ENCODE results near the gene TPP1.
A peak's percentile ranks its signal among the peaks of the same experiment; 100 is the strongest.

The TPP1 gene

GRCh38 chr11:6599881-6600390 is 19.3 kb downstream of the TPP1 start:
- no peaks in the 10 kb centered on the region for H3K27me3 ChIP-seq (ENCODE audit: control insufficient read depth in 1 of 2, insufficient read depth in 1 of 2, low read length in 2 of 2)
- no peak overlapping the region for H4K91ac ChIP-seq (ENCODE audit: low read length)
- H3K4me3 ChIP-seq (ENCODE audit: insufficient read depth in 1 of 2, low read depth in 1 of 2, low read length in 2 of 2): no peak overlapping the region
- H3K14ac ChIP-seq (ENCODE audit: low read length in 2 of 2): no peak overlapping the region
- no peak overlapping the region for H2BK15ac ChIP-seq (ENCODE audit: low read depth, poor library complexity, severe bottlenecking)
- H3K27ac ChIP-seq (ENCODE audit: low read length, poor library complexity, severe bottlenecking): no peak overlapping the region
- H3K4ac ChIP-seq (ENCODE audit: low read depth in 1 of 2, low read length in 2 of 2): no peak overlapping the region
- H3K36me3 ChIP-seq (ENCODE audit: control insufficient read depth in 1 of 2, insufficient read depth in 2 of 2, low read depth in 1 of 2, low read length in 2 of 2): peaks cover 34 to 66% of the 10 kb centered on the region in 2 experiments
- H3K4me2 ChIP-seq (ENCODE audit: low read length, poor library complexity, severe bottlenecking): no peak overlapping the region
- H4K8ac ChIP-seq (ENCODE audit: low read length): no peak overlapping the region
- H2BK5ac ChIP-seq (ENCODE audit: low read depth, low read length, poor library complexity, severe bottlenecking): no peak overlapping the region
- no peak overlapping the region for H3K18ac ChIP-seq (ENCODE audit: low read depth in 1 of 2, low read length in 2 of 2)
- H2AK5ac ChIP-seq (ENCODE audit: low read length, severe bottlenecking): no peak overlapping the region
- no peak overlapping the region for H2BK120ac ChIP-seq (ENCODE audit: low read depth, low read length)
- 97% methylated on average over 2 of the region's 2 CpGs for WGBS
- H3K79me1 ChIP-seq (replicated peaks; ENCODE audit: low read length, poor library complexity, severe bottlenecking): peaks cover 32% of the 10 kb centered on the region
- H3K9me3 ChIP-seq (ENCODE audit: control insufficient read depth, low read length): no peaks in the 10 kb centered on the region
- H2BK12ac ChIP-seq (ENCODE audit: low read length in 2 of 2): no peak overlapping the region
- no peak overlapping the region for H3K9ac ChIP-seq (ENCODE audit: low read length)
- no peak overlapping the region for H3K23ac ChIP-seq (ENCODE audit: low read length in 2 of 2)
- H2AFZ ChIP-seq (ENCODE audit: low read depth, low read length): no peak overlapping the region
- no peak for DNase-seq
- H3K4me1 ChIP-seq (ENCODE audit: control insufficient read depth, insufficient read depth, low read depth, low read length): peaks cover 8% of the 10 kb centered on the region

- no peak overlapping the region for H3K18ac ChIP-seq (ENCODE audit: low read depth in 1 of 2, low read length in 2 of 2)
- no peak overlapping the region for H3K4me2 ChIP-seq (ENCODE audit: low read length, poor library complexity, severe bottlenecking)
- no peak for DNase-seq
- no peak overlapping the region for H2AK5ac ChIP-seq (ENCODE audit: low read length, severe bottlenecking)
- H3K4me1 ChIP-seq (ENCODE audit: control insufficient read depth, insufficient read depth, low read depth, low read length): peaks cover 8% of the 10 kb centered on the region
- no peak overlapping the region for H2BK120ac ChIP-seq (ENCODE audit: low read depth, low read length)
- H2BK12ac ChIP-seq (ENCODE audit: low read length in 2 of 2): no peak overlapping the region
- H3K4ac ChIP-seq (ENCODE audit: low read depth in 1 of 2, low read length in 2 of 2): no peak overlapping the region
- no peak overlapping the region for H3K23ac ChIP-seq (ENCODE audit: low read length in 2 of 2)
- 100% methylated on average over 1 of the region's 1 CpG for WGBS
- H3K9me3 ChIP-seq (ENCODE audit: control insufficient read depth, low read length): no peaks in the 10 kb centered on the region
- H4K8ac ChIP-seq (ENCODE audit: low read length): no peak overlapping the region
- H2AFZ ChIP-seq (ENCODE audit: low read depth, low read length): no peak overlapping the region
- no peaks in the 10 kb centered on the region for H3K27me3 ChIP-seq (ENCODE audit: control insufficient read depth in 1 of 2, insufficient read depth in 1 of 2, low read length in 2 of 2)
- no peak overlapping the region for H3K14ac ChIP-seq (ENCODE audit: low read length in 2 of 2)
- peaks cover 35% of the 10 kb centered on the region for H3K79me1 ChIP-seq (replicated peaks; ENCODE audit: low read length, poor library complexity, severe bottlenecking)
- no peak overlapping the region for H2BK15ac ChIP-seq (ENCODE audit: low read depth, poor library complexity, severe bottlenecking)
- no peak overlapping the region for H2BK5ac ChIP-seq (ENCODE audit: low read depth, low read length, poor library complexity, severe bottlenecking)
- H3K36me3 ChIP-seq (ENCODE audit: control insufficient read depth in 1 of 2, insufficient read depth in 2 of 2, low read depth in 1 of 2, low read length in 2 of 2): peaks cover 36 to 69% of the 10 kb centered on the region in 2 experiments
- H3K9ac ChIP-seq (ENCODE audit: low read length): no peak overlapping the region
- H3K4me3 ChIP-seq (ENCODE audit: insufficient read depth in 1 of 2, low read depth in 1 of 2, low read length in 2 of 2): no peak overlapping the region
- no peak overlapping the region for H4K91ac ChIP-seq (ENCODE audit: low read length)
- H3K27ac ChIP-seq (ENCODE audit: low read length, poor library complexity, severe bottlenecking): no peak overlapping the region
These were observed 19.8 kb downstream of the TPP1 start for GRCh38 chr11:6599449-6599848.

DNA sequence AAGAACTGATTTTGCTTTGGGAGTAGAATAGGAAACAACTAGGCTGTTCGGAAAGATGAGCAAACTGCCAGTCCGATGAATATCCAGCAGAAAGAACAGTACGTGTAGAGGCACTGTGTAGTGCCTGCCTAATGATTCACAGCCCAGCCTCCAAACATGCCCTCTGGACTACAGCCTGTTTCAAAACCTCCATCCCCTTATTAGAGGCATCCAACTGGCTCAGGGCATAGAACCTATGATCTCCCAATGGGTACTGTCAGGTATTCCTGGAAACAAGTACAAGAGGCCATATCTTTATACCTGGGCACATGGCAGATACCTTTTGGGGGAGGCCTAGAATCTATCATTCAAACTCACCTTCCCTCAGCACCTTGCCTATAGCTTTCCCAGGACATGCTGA is 20.7 kb downstream of the TPP1 start:
- no peak for DNase-seq

DNA sequence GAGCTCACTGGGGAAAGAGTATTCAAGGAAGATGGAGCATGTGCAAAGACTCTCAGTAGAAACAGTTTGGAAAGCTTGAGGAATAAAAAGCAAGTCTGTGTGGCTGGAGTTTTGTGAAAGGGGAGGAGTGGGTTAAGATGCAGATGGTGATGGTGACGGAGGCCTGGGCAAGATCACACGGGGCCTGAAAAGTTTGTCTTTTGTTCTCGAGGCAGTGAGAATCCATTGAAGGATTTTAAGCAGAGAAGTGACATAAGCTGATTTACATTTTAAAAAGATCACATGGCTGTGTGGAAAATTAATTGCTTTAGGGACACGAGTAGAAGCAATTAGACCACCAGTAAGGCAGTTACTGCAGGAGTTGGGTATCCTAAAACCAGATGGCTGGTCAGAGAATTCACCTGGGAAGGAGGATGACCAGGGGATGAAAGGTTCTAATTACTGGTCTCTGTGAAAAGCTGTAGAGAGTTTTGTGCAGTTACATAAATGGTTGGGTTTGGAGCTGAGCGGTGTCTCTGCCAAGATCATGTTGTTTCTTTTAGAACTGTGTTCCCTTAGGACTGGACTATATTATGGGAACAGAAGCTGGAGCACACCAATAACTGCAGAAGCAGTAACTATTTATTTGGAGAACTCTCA is 22.9 kb downstream of the TPP1 start:
- Histone ChIP-seq H3K27me3 (ENCODE audit: control insufficient read depth in 1 of 2, insufficient read depth in 1 of 2, low read length in 2 of 2) (no peaks in the 10 kb centered on the region), H3K79me1 (replicated peaks; ENCODE audit: low read length, poor library complexity, severe bottlenecking) (peaks cover 45% of the 10 kb centered on the region), H4K91ac (ENCODE audit: low read length) (no peak overlapping the region), H3K4me3 (ENCODE audit: insufficient read depth in 1 of 2, low read depth in 1 of 2, low read length in 2 of 2) (no peak overlapping the region), H2BK120ac (ENCODE audit: low read depth, low read length) (no peak overlapping the region), H3K9me3 (ENCODE audit: control insufficient read depth, low read length) (no peaks in the 10 kb centered on the region), H3K9ac (ENCODE audit: low read length) (peak overlapping the region; percentile 0), H3K14ac (ENCODE audit: low read length in 2 of 2) (no peak overlapping the region), H2BK12ac (ENCODE audit: low read length in 2 of 2) (no peak overlapping the region), H3K4me1 (ENCODE audit: control insufficient read depth, insufficient read depth, low read depth, low read length) (no peaks in the 10 kb centered on the region), H2AFZ (ENCODE audit: low read depth, low read length) (no peak overlapping the region), H3K36me3 (ENCODE audit: control insufficient read depth in 1 of 2, insufficient read depth in 2 of 2, low read depth in 1 of 2, low read length in 2 of 2) (peaks cover 35 to 94% of the 10 kb centered on the region in 2 experiments), H3K27ac (ENCODE audit: low read length, poor library complexity, severe bottlenecking) (no peak overlapping the region), H3K4ac (ENCODE audit: low read depth in 1 of 2, low read length in 2 of 2) (no peak overlapping the region), H2AK5ac (ENCODE audit: low read length, severe bottlenecking) (no peak overlapping the region), H3K23ac (ENCODE audit: low read length in 2 of 2) (no peak overlapping the region), H2BK15ac (ENCODE audit: low read depth, poor library complexity, severe bottlenecking) (no peak overlapping the region), H2BK5ac (ENCODE audit: low read depth, low read length, poor library complexity, severe bottlenecking) (no peak overlapping the region), H3K18ac (ENCODE audit: low read depth in 1 of 2, low read length in 2 of 2) (no peak overlapping the region), H4K8ac (ENCODE audit: low read length) (no peak overlapping the region), H3K4me2 (ENCODE audit: low read length, poor library complexity, severe bottlenecking) (no peak overlapping the region)
- DNase-seq: no peak
- WGBS: 88% methylated on average over 5 of the region's 5 CpGs

More for the DNA sequence above, 20.7 kb downstream of the TPP1 start:
- H4K8ac ChIP-seq (ENCODE audit: low read length): no peak overlapping the region
- H2BK120ac ChIP-seq (ENCODE audit: low read depth, low read length): no peak overlapping the region
- H3K79me1 ChIP-seq (replicated peaks; ENCODE audit: low read length, poor library complexity, severe bottlenecking): peaks cover 38% of the 10 kb centered on the region
- H3K27me3 ChIP-seq (ENCODE audit: control insufficient read depth in 1 of 2, insufficient read depth in 1 of 2, low read length in 2 of 2): no peaks in the 10 kb centered on the region
- no peak overlapping the region for H3K18ac ChIP-seq (ENCODE audit: low read depth in 1 of 2, low read length in 2 of 2)
- no peak overlapping the region for H3K23ac ChIP-seq (ENCODE audit: low read length in 2 of 2)
- WGBS: 98% methylated on average over 3 of the region's 3 CpGs
- no peaks in the 10 kb centered on the region for H3K9me3 ChIP-seq (ENCODE audit: control insufficient read depth, low read length)
- no peak overlapping the region for H3K4ac ChIP-seq (ENCODE audit: low read depth in 1 of 2, low read length in 2 of 2)
- H4K91ac ChIP-seq (ENCODE audit: low read length): no peak overlapping the region
- no peak overlapping the region for H3K9ac ChIP-seq (ENCODE audit: low read length)
- H3K36me3 ChIP-seq (ENCODE audit: control insufficient read depth in 1 of 2, insufficient read depth in 2 of 2, low read depth in 1 of 2, low read length in 2 of 2): peaks cover 40 to 78% of the 10 kb centered on the region in 2 experiments
- no peak overlapping the region for H2AFZ ChIP-seq (ENCODE audit: low read depth, low read length)
- no peak overlapping the region for H2BK15ac ChIP-seq (ENCODE audit: low read depth, poor library complexity, severe bottlenecking)
- H2BK5ac ChIP-seq (ENCODE audit: low read depth, low read length, poor library complexity, severe bottlenecking): no peak overlapping the region
- no peak overlapping the region for H3K14ac ChIP-seq (ENCODE audit: low read length in 2 of 2)
- no peak overlapping the region for H3K4me3 ChIP-seq (ENCODE audit: insufficient read depth in 1 of 2, low read depth in 1 of 2, low read length in 2 of 2)
- peaks cover 8% of the 10 kb centered on the region for H3K4me1 ChIP-seq (ENCODE audit: control insufficient read depth, insufficient read depth, low read depth, low read length)
- H3K27ac ChIP-seq (ENCODE audit: low read length, poor library complexity, severe bottlenecking): no peak overlapping the region
- no peak overlapping the region for H3K4me2 ChIP-seq (ENCODE audit: low read length, poor library complexity, severe bottlenecking)
- no peak overlapping the region for H2BK12ac ChIP-seq (ENCODE audit: low read length in 2 of 2)
- H2AK5ac ChIP-seq (ENCODE audit: low read length, severe bottlenecking): no peak overlapping the region
